Stimulated activated CD4-positive, alpha-beta T cell treated with anti-CD3 and anti-CD28 coated beads, Interleukin-4, amount 100 ng/mL, for 1 hour (primary cell): ENCODE measurements around the gene TMEM91.
"Not testable (repeated sequence)": the region's sequence is repeated elsewhere in the genome, so short reads cannot be mapped to it uniquely, and the experiment has no call there.

Source experiments
- DNase-seq: peaks from one replicate; pipeline ENCODE4 v3.0.0-alpha.2; 2020

The TMEM91 gene

GRCh38 chr19:41353466-41354342 lies 22.6 kb upstream of the TMEM91 start, which contains the start of gene TGFB1:
TSS of gene TGFB1 (minus strand) at chr19:41353922. CDS start at chr19:41353044, 878 bp downstream.
- DNase-seq: peak; percentile 92

GRCh38 chr19:41354343-41354953 lies 21.9 kb upstream of the TMEM91 start:
- no peak for DNase-seq

- DNase-seq: no peak
Measured at GRCh38 chr19:41355035-41355434, 21.3 kb upstream of the TMEM91 start.

GRCh38 chr19:41355802-41356201 lies 20.5 kb upstream of the TMEM91 start:
- DNase-seq: no peak

GRCh38 chr19:41356984-41357739 lies 19.2 kb upstream of the TMEM91 start:
- DNase-seq: no peak

GRCh38 chr19:41357746-41358145 lies 18.6 kb upstream of the TMEM91 start:
- DNase-seq: no peak

GRCh38 chr19:41359741-41360140 lies 16.6 kb upstream of the TMEM91 start:
- no peak for DNase-seq

- DNase-seq: no peak
Measured at GRCh38 chr19:41362143-41362847, 14.0 kb upstream of the TMEM91 start.

- no peak for DNase-seq
Measured at GRCh38 chr19:41363371-41363752, 13.0 kb upstream of the TMEM91 start.

- peak; percentile 97 for DNase-seq
Measured at GRCh38 chr19:41363753-41364523, 12.4 kb upstream of the TMEM91 start, which contains the start of gene B9D2. TSS of gene B9D2 (minus strand) at chr19:41364149. CDS start at chr19:41363519, 630 bp downstream.

- DNase-seq: no peak
Measured at GRCh38 chr19:41364524-41365391, 11.6 kb upstream of the TMEM91 start.

- DNase-seq: no peak
Measured at GRCh38 chr19:41366089-41366488, 10.2 kb upstream of the TMEM91 start.

GRCh38 chr19:41367848-41368301 lies 8.5 kb upstream of the TMEM91 start:
- no peak for DNase-seq

- no peak for DNase-seq
Measured at GRCh38 chr19:41369769-41370168, 6.6 kb upstream of the TMEM91 start.

- not testable (repeated sequence) for DNase-seq
Measured at GRCh38 chr19:41371119-41371518, 5.2 kb upstream of the TMEM91 start.

GRCh38 chr19:41371541-41371940 lies 4.8 kb upstream of the TMEM91 start:
- no peak for DNase-seq

- DNase-seq: no peak
Measured at GRCh38 chr19:41372501-41372900, 3.8 kb upstream of the TMEM91 start.

- no peak for DNase-seq
Measured at GRCh38 chr19:41373993-41374392, 2.3 kb upstream of the TMEM91 start.

GRCh38 chr19:41376998-41377365 lies 649 bp downstream of the TMEM91 start:
- no peak for DNase-seq

GRCh38 chr19:41377977-41378709 lies 1.8 kb downstream of the TMEM91 start:
- DNase-seq: no peak
